Neutrophil (primary cell): Measurements from ENCODE around the gene ARL14EP.

Experiments used
- H3K27ac ChIP-seq: fragments of 200-600 bp; sonication (generic); 2 replicates; pipeline ENCODE4 v1.5.1; 2016; ENCODE audit warnings: mild to moderate bottlenecking, moderate library complexity
- H3K27me3 ChIP-seq: fragments of 200-600 bp; sonication (generic); 2 replicates; pipeline ENCODE4 v1.6.0; 2016; ENCODE audit warnings: mild to moderate bottlenecking
- H3K36me3 ChIP-seq: fragments of 200-600 bp; sonication (generic); 2 replicates; pipeline ENCODE4 v1.5.1; 2017
- H3K4me1 ChIP-seq, 2 experiments: fragments of 200-600 bp in 1 of 2; sonication (generic) in 1 of 2; 1 replicate in 1 of 2; 2 replicates in 1 of 2; pipeline versions ENCODE4 v1.5.1 to v1.6.1; 2013 to 2016; ENCODE audit warnings: low read depth in 1 of 2, low read length in 1 of 2, mild to moderate bottlenecking in 1 of 2, moderate library complexity in 1 of 2; ENCODE audit not compliant: control insufficient read depth in 1 of 2, insufficient read depth in 1 of 2
- H3K4me3 ChIP-seq, 2 experiments: fragments of 200-600 bp in 1 of 2; sonication (generic) in 1 of 2; 1 replicate in 1 of 2; 2 replicates in 1 of 2; pipeline ENCODE4 v1.5.1; 2013 to 2016; ENCODE audit warnings: low read depth in 1 of 2, low read length in 1 of 2, mild to moderate bottlenecking in 1 of 2, moderate library complexity in 1 of 2
- H3K9me3 ChIP-seq: fragments of 200-600 bp; sonication (generic); 2 replicates; pipeline ENCODE4 v1.5.1; 2016
- CTCF ChIP-seq: fragments of 200-600 bp; sonication (generic); IDR thresholded peaks from 2 replicates; pipeline ENCODE4 v1.5.1; 2016; ENCODE audit warnings: antibody characterized with exemption

ARL14EP gene

GRCh38 chr11:30326906-30327305, 4.0 kb downstream of the ARL14EP start:
- no peak for TF ChIP-seq CTCF
- H3K27me3 ChIP-seq: no peaks in the 10 kb centered on the region
- no peaks in the 10 kb centered on the region for H3K36me3 ChIP-seq
- H3K9me3 ChIP-seq: no peaks in the 10 kb centered on the region
- H3K4me3 ChIP-seq: no peak overlapping the region
- H3K27ac ChIP-seq: no peak overlapping the region
- H3K4me1 ChIP-seq: peaks cover 8 to 16% of the 10 kb centered on the region in 2 experiments

- Histone ChIP-seq H3K9me3 (no peaks in the 10 kb centered on the region), H3K27ac (no peak overlapping the region), H3K4me1 (peaks cover 2% of the 10 kb centered on the region in 2 experiments), H3K36me3 (no peaks in the 10 kb centered on the region), H3K27me3 (no peaks in the 10 kb centered on the region), H3K4me3 (no peak overlapping the region)
- no peak for TF ChIP-seq CTCF
Measured at GRCh38 chr11:30328681-30329080, 5.8 kb downstream of the ARL14EP start.

DNA sequence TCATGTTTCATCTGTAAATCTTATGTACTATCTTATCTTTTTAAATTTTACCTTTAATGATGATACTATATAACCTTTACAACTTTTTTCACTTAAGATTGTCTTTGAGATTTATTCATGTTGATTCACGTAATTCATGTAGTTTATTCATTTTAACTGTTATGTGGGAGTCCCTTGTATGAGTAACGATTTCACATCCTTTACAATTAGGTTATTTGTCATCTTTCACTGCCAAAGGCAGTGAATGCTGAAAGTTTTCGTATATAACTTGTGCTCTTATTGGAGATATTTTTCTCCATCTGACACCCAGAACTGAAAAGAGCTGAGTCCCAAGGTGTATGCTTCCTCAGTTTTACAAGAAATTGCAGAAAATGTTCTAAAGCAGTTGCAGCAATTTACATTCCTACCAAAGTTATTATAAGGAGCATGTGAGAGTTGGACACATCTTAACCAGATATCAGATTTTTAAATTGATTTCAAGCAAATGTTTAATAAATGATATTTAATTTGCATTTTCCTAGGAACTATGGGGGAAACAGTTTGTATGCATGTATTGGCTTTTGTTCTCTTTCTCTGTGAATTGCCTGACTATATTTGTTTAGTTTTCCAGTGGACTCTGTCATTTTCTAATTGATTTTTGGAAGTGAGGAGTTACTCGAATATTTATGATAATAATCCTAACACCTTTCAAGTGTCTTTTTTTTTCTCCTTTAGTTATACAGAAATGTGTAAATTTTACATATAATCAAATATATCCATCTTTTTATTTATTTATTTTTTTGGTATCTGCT, 6.4 kb downstream of the ARL14EP start:
- no peak overlapping the region for H3K4me3 ChIP-seq
- no peaks in the 10 kb centered on the region for H3K9me3 ChIP-seq
- TF ChIP-seq CTCF: no peak
- peaks cover 2% of the 10 kb centered on the region for H3K36me3 ChIP-seq
- no peaks in the 10 kb centered on the region for H3K4me1 ChIP-seq
- H3K27me3 ChIP-seq: no peaks in the 10 kb centered on the region
- no peak overlapping the region for H3K27ac ChIP-seq

- peaks cover 26% of the 10 kb centered on the region for H3K36me3 ChIP-seq
- H3K9me3 ChIP-seq: no peaks in the 10 kb centered on the region
- no peaks in the 10 kb centered on the region for H3K27me3 ChIP-seq
- H3K4me1 ChIP-seq: no peaks in the 10 kb centered on the region
- no peak for TF ChIP-seq CTCF
- no peak overlapping the region for H3K27ac ChIP-seq
- no peak overlapping the region for H3K4me3 ChIP-seq
Measured at GRCh38 chr11:30333405-30333804, 10.5 kb downstream of the ARL14EP start.

- H3K4me3 ChIP-seq: no peak overlapping the region
- TF ChIP-seq CTCF: no peak
- H3K4me1 ChIP-seq: no peaks in the 10 kb centered on the region
- no peaks in the 10 kb centered on the region for H3K9me3 ChIP-seq
- no peak overlapping the region for H3K27ac ChIP-seq
- no peaks in the 10 kb centered on the region for H3K27me3 ChIP-seq
- H3K36me3 ChIP-seq: no peaks in the 10 kb centered on the region
Measured at GRCh38 chr11:30342736-30343166, 19.8 kb downstream of the ARL14EP start.
